ENCODE measurements around the gene KRTAP5-3. TPM values are rescaled to one million over a fixed set of nuclear protein-coding genes. Genes with fewer than 3 reads are reported as not detected.

Gene KRTAP5-3, protein sequence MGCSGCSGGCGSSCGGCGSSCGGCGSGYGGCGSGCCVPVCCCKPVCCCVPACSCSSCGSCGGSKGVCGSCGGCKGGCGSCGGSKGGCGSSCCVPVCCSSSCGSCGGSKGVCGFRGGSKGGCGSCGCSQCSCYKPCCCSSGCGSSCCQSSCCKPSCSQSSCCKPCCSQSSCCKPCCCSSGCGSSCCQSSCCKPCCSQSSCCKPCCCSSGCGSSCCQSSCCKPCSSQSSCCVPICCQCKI
- not detected in 2 replicates for total RNA-seq

DNA sequence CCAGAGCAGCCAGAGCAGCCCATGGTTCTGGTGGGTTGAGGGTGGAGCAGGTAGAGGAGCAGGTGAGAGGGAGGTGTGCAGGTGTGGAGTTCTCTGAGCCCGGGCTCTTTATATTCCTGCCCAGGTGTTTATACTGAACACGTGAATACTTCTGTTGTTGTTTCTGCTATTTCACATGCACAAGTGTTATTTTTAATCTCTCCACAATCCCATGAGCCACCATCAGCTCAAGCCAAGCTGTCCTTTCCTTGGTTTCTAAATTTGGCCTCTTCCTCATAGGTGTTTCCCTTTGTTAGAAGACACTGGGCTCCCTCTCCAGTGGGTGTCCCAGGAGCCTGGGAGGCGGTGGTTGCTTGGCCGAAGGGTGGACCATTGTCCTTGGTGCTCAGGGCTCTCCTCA lies at the start of gene KRTAP5-3:
TSS of gene KRTAP5-3 (minus strand) at position 101 of the 400 bp plus-strand sequence. CDS start at position 23, 78 bp downstream.

DNA sequence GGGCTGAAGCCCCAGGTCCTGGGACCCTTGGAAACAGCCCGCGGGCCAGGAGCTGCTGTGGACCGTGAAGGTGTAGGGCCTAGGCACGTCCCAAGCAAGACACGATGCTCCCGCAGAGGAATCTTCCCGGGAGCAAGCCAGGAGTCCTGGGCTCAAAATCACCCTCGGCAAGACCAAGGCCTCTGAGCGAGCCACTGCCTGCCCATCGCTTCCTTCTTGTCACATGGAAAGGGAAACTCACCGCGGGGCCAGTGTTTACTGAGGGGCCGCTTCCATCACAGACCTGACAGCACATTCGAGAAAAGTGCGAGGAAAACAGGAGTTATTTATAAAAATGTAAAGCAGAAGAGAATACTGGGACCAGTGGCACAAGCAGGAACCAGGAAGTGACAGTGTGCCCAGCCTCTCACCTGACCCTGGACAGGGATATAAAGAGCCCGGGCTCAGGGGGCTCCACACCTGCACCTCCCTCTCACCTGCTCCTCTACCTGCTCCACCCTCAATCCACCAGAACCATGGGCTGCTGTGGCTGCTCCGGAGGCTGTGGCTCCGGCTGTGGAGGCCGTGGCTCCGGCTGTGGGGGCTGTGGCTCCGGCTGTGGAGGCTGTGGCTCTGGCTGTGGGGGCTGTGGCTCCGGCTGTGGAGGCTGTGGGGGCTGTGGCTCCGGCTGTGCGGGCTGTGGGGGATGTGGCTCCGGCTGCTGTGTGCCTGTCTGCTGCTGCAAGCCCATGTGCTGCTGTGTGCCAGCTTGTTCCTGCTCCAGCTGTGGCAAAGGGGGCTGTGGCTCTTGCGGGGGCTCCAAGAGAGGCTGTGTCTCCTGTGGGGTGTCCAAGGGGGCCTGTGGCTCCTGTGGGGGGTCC lies 21.3 kb upstream of the KRTAP5-3 start, which contains the start of gene KRTAP5-5:
TSS of gene KRTAP5-5 (plus strand) at position 450 of the 860 bp plus-strand sequence. CDS start at position 516, 66 bp downstream.

DNA sequence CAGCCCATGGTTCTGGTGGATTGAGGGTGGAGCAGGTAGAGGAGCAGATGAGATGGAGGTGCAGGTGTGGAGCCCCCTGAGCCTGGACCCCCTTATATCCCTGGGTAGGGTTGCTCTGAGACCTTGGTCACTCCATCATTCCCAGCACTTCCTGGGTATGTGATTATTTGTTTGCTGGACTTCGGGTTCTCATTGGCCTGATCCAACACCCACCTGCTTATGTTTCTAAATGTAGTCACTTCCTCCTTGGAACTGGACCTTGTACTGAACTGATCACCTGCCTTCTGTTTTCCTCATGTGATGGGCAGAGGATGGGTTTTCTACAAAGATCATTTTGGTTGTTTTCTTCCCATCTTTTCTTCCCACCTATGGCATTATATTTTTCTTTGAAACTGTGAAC lies 13.8 kb upstream of the KRTAP5-3 start, which contains the start of gene KRTAP5-4:
TSS of gene KRTAP5-4 (minus strand) at position 53 of the 400 bp plus-strand sequence. CDS start at position 8, 45 bp downstream.

DNA sequence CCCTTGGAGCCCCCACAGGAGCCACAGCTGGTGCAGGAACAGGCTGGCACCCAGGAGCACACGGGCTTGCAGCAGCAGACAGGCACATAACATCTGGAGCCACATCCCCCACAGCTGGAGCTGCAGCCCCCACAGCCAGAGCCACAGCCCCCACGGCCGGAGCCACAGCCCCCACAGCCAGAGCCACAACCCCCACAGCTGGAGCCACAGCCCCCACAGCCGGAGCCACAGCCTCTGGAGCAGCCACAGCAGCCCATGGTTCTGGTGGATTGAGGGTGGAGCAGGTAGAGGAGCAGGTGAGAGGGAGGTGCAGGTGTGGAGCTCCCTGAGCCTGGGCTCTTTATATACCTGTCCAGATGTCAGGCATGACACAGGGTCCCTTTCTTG lies 10.3 kb downstream of the KRTAP5-3 start, which contains the start of gene KRTAP5-2:
TSS of gene KRTAP5-2 (minus strand) at position 301 of the 387 bp plus-strand sequence. CDS start at position 257, 44 bp downstream.

DNA sequence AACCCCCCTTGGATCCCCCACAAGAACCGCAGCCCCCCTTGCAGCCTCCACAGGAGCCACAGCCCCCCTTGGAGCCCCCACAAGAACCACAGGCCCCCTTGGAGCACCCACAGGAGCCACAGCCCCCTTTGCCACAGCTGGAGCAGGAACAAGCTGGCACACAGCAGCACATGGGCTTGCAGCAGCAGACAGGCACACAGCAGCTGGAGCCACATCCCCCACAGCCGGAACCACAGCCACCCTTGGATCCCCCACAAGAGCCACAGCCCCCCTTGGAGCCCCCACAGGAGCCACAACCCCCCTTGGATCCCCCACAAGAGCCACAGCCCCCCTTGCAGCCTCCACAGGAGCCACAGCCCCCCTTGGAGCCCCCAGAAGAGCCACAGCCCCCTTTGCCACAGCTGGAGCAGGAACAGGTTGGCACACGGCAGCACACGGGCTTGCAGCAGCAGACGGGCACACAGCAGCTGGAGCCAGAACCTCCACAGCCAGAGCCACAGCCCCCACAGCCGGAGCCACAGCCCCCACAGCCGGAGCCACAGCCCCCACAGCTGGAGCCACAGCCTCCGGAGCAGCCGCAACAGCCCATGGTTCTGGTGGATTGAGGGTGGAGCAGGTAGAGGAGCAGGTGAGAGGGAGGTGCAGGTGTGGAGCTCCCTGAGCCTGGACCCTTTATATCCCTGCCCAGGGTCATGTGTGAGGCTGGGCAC lies 23.4 kb downstream of the KRTAP5-3 start, which contains the start of gene KRTAP5-1:
TSS of gene KRTAP5-1 (minus strand) at position 623 of the 710 bp plus-strand sequence. CDS start at position 589, 34 bp downstream.

DNA sequence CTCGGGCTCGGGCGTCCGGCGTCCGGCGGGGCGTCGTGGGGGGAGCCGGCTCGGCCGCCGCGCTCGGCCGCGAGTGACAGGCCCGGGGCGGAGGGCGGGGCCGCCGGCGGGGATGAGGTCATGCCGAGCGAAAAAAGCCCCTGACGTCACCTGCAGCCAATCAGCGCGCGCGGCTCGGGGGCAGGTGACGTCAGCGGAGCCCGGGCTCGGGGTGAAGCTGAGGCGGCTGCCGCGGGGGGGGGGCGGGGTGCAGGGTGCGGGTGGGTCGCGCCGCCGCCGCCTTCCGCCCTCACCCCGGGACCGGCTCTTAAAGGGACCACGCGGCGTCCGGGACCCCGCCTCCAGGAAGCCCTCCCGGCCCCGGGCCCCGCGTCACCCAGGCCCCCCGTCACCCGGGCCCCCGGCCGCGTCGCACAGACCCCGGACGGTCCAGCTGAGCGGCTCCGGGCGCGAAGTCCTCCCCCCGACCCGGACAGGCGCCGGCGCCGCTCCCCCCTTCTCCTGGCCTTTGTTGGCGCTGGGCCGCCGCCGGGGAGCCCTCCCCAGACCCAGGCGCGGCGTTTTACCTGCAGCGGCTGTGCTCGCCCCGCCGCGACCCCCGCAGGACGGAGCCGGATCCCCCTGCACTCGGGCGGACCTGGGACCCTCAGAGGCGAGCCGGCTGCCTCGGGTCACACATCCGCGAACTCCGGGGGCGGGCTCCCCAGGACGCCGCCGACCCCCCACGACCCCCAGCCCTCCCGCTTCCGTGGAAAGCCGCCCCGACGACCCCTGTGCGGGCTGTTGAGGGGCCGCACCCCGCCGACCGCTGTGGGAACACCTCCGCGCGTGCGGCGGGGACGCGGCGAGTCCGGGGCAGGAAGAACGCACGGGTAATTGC lies 35.8 kb downstream of the KRTAP5-3 start, which contains the start of gene DUSP8:
TSS of gene DUSP8 (minus strand) at position 75 of the 880 bp plus-strand sequence. CDS start 6,445 bp downstream, outside the sequence.

Other genes with a start within 250 kb of the KRTAP5-3 start
- 0.33 and 0.48 TPM in 2 replicates for gene BRSK2, start 218.5 kb downstream of the KRTAP5-3 start, total RNA-seq
- gene MOB2, start 121.7 kb downstream of the KRTAP5-3 start, total RNA-seq: 25.8 and 37.2 TPM in 2 replicates
- gene DUSP8, start 36.2 kb downstream of the KRTAP5-3 start, total RNA-seq: 0.57 and 1.3 TPM in 2 replicates
- gene KRTAP5-1, start 23.2 kb downstream of the KRTAP5-3 start, total RNA-seq: not detected in 2 replicates
- not detected in 2 replicates for gene KRTAP5-2, start 10.2 kb downstream of the KRTAP5-3 start, total RNA-seq
- not detected in 2 replicates for gene KRTAP5-4, start 13.7 kb upstream of the KRTAP5-3 start, total RNA-seq
- gene KRTAP5-5, start 21.3 kb upstream of the KRTAP5-3 start, total RNA-seq: not detected in 2 replicates
- gene KRTAP5-6, start 88.7 kb upstream of the KRTAP5-3 start, total RNA-seq: not detected in 2 replicates
- gene IFITM10, start 142.1 kb upstream of the KRTAP5-3 start, total RNA-seq: 0.29 and 1.3 TPM in 2 replicates
- gene CTSD, start 155.5 kb upstream of the KRTAP5-3 start, total RNA-seq: 81.1 and 136 TPM in 2 replicates
- gene SYT8, start 226.5 kb upstream of the KRTAP5-3 start, total RNA-seq: not detected in 2 replicates
- gene TNNI2, start 230.5 kb upstream of the KRTAP5-3 start, total RNA-seq: not detected in 2 replicates
- gene LSP1, start 244.6 kb upstream of the KRTAP5-3 start, total RNA-seq: 0.29 and 1.3 TPM in 2 replicates